Uterus (tissue), 2 donors: ENCODE measurements around the gene RASL11B.

ENCODE experiments used
- POLR2A ChIP-seq, 2 donors: fragments of 450-650 bp; IDR thresholded peaks; one replicate each; pipeline ENCODE4 v1.6.1; 2016; ENCODE audit warnings: antibody characterized with exemption in 2 of 2, mild to moderate bottlenecking in 1 of 2, moderate library complexity in 1 of 2
- TF ChIP-seq, protein P1 (sequence below), 4 experiments: fragments of 200-600 bp in 2 of 4; fragments of 450-650 bp in 2 of 4; sonication (generic) in 2 of 4; IDR thresholded peaks; one replicate each; pipeline ENCODE4 v1.5.1; 2016 to 2019; ENCODE audit warnings: antibody characterized with exemption in 4 of 4, mild to moderate bottlenecking in 2 of 4, moderate library complexity in 1 of 4

DNA sequence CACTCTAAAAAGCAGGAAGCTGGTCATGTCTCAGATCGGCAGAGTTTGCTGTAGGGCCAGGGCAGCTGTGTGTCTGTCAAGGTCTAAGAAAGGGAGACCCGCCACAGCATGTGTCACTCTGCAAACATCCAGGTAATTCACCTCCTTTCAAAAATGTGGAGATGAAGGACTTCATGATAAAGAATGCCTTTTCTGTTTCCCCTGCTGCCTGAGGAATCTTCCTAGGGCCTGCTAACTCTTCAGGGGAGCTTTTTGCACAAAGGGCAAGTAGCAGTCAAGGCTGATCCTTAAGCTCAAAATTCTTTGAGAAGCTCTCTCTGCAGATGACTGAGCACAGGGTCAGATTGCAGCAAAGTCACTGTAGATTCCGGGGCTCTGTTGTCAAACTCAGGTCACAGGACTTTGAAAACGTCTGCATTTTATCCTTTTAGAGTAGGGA lies 21.1 kb downstream of the RASL11B start:
- TF ChIP-seq, protein P1, sequence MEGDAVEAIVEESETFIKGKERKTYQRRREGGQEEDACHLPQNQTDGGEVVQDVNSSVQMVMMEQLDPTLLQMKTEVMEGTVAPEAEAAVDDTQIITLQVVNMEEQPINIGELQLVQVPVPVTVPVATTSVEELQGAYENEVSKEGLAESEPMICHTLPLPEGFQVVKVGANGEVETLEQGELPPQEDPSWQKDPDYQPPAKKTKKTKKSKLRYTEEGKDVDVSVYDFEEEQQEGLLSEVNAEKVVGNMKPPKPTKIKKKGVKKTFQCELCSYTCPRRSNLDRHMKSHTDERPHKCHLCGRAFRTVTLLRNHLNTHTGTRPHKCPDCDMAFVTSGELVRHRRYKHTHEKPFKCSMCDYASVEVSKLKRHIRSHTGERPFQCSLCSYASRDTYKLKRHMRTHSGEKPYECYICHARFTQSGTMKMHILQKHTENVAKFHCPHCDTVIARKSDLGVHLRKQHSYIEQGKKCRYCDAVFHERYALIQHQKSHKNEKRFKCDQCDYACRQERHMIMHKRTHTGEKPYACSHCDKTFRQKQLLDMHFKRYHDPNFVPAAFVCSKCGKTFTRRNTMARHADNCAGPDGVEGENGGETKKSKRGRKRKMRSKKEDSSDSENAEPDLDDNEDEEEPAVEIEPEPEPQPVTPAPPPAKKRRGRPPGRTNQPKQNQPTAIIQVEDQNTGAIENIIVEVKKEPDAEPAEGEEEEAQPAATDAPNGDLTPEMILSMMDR (IDR thresholded peaks at IDR 0.05): no peak
- TF ChIP-seq POLR2A (IDR thresholded peaks at IDR 0.05): no peak
